ENCODE data around the gene MRPL12. TPM values are rescaled to one million over a fixed set of nuclear protein-coding genes. Genes with fewer than 3 reads are reported as not detected.

MRPL12 gene
- total and polyA plus RNA-seq, 2 donors (not counting 1 experiment from before 2014, with no cell fraction given): 23.8 to 25.6 TPM

DNA sequence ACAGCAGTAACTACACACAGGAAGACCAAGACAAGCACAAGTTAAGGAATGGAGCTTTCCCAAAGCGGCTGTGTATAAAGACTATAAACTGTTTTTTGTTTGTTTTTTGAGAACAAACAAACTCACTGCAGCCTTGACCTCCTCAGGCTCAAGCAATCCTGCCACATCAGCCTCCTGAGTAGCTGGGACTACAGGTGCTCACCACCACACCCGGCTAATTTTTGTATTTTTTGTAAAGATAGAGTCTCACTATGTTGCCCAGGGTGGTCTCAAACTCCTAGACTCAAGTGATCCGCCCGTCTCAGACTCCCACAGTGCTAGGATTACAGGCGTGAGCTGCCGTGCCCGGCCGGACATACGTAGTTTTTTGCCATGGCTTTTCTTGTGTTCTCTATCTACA lies 42.7 kb upstream of the MRPL12 start:
- intact Hi-C loops (cut with micrococcal nuclease): no loop called here
- ATAC-seq (ENCODE audit: low read depth) (no peak), DNase-seq (no peak)
- Histone ChIP-seq H3K27ac (ENCODE audit: low read length in 2 of 2) (no peak overlapping the region), H3K9me3 (ENCODE audit: control extremely low read depth in 1 of 3, control insufficient read depth in 2 of 3, insufficient read depth in 1 of 3, low read length in 2 of 3) (no peaks in the 10 kb centered on the region), H3K27me3 (replicated peaks in 1 of 4; ENCODE audit: control extremely low read depth in 1 of 4, control insufficient read depth in 3 of 4, insufficient read depth in 4 of 4, low read length in 3 of 4) (peaks cover 0 to 2% (median 0%) of the 10 kb centered on the region in 4 experiments), H3K36me3 (replicated peaks in 1 of 2; ENCODE audit: control extremely low read depth in 1 of 2, control insufficient read depth in 1 of 2, extremely low read depth in 1 of 2, insufficient read depth in 2 of 2, low read length in 1 of 2) (no peaks in the 10 kb centered on the region), H3K79me2 (ENCODE audit: control insufficient read depth, insufficient read depth, low read length) (peaks cover 8% of the 10 kb centered on the region), H3K4me2 (replicated peaks; ENCODE audit: low read depth, low read length, poor library complexity, severe bottlenecking) (no peak overlapping the region), H3K4me3 (ENCODE audit: control extremely low read depth in 1 of 5, extremely low read depth in 1 of 5, insufficient read depth in 1 of 5, low read depth in 2 of 5, low read length in 4 of 5) (no peak overlapping the region), H2AFZ (ENCODE audit: insufficient read depth, low read depth, low read length, poor library complexity, severe bottlenecking) (no peak overlapping the region), H3K9ac (ENCODE audit: low read length) (no peak overlapping the region), H4K20me1 (ENCODE audit: control insufficient read depth, insufficient read depth, low read length, poor library complexity, severe bottlenecking) (no peaks in the 10 kb centered on the region), H3K4me1 (ENCODE audit: control insufficient read depth in 2 of 2, insufficient read depth in 2 of 2, low read length in 2 of 2) (peaks cover 5 to 6% of the 10 kb centered on the region in 2 donors)
- 100% methylated on average over 8 of the region's 9 CpGs for WGBS (ENCODE audit: insufficient coverage)
- Mint-ChIP-seq H3K9me3 (ENCODE audit: insufficient read depth) (no peaks in the 10 kb centered on the region), H3K4me1 (peaks cover under 1% of the 10 kb centered on the region), H3K27me3 (no peaks in the 10 kb centered on the region), H3K4me3 (no peak overlapping the region), H3K27ac (no peak overlapping the region)
- ChIA-PET POLR2A (no interaction called here), CTCF (interaction anchor here (0.6 kb wide), 1 partner anchor 14 kb away, joined by 3 read pairs; no protein-coding TSS in a partner anchor)
- TF ChIP-seq EZH2 (IDR thresholded peaks at IDR 0.05; ENCODE audit: borderline replicate concordance, insufficient read depth, low read depth, low read length, poor library complexity, severe bottlenecking): no peak
- no peak for TF ChIP-seq CTCF (IDR thresholded peaks at IDR 0.05)

DNA sequence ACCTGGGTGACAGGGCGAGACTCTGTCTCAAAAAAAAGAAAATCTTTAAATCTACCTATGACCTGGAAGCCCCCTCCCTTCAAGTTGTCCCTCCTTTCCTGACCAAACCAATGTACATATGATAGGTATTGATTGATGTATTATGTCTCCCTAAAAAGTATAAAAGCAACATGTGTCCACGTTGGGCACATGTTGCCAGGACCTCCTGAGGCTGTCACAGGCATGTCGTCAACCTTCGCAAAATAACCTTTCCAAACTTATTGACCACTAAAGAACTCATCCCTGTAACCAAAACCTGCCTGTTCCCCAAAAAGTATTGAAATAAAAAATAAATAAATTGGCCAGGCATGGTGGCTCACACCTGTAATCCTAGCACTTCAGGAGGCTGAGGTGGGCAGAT lies 41.2 kb upstream of the MRPL12 start:
- WGBS (ENCODE audit: insufficient coverage): no CpG with 5 or more reads among the region's 4 CpGs
- no peak overlapping the region for H3K4me3 Mint-ChIP-seq
- H4K20me1 ChIP-seq (ENCODE audit: control insufficient read depth, insufficient read depth, low read length, poor library complexity, severe bottlenecking): no peaks in the 10 kb centered on the region
- no peak overlapping the region for H3K4me2 ChIP-seq (replicated peaks; ENCODE audit: low read depth, low read length, poor library complexity, severe bottlenecking)
- no peak overlapping the region for H3K27ac ChIP-seq (ENCODE audit: low read length in 2 of 2)
- ChIA-PET POLR2A (no interaction called here), CTCF (no interaction called here)
- DNase-seq (no peak), ATAC-seq (ENCODE audit: low read depth) (no peak)
- H3K36me3 ChIP-seq (replicated peaks in 1 of 2; ENCODE audit: control extremely low read depth in 1 of 2, control insufficient read depth in 1 of 2, extremely low read depth in 1 of 2, insufficient read depth in 2 of 2, low read length in 1 of 2): no peaks in the 10 kb centered on the region
- H3K4me1 Mint-ChIP-seq: peaks cover 11% of the 10 kb centered on the region
- no peaks in the 10 kb centered on the region for H3K27me3 Mint-ChIP-seq
- H3K9ac ChIP-seq (ENCODE audit: low read length): no peak overlapping the region
- H3K4me3 ChIP-seq (ENCODE audit: control extremely low read depth in 1 of 5, extremely low read depth in 1 of 5, insufficient read depth in 1 of 5, low read depth in 2 of 5, low read length in 4 of 5): no peak overlapping the region
- no peaks in the 10 kb centered on the region for H3K9me3 ChIP-seq (ENCODE audit: control extremely low read depth in 1 of 3, control insufficient read depth in 2 of 3, insufficient read depth in 1 of 3, low read length in 2 of 3)
- TF ChIP-seq EZH2 (IDR thresholded peaks at IDR 0.05; ENCODE audit: borderline replicate concordance, insufficient read depth, low read depth, low read length, poor library complexity, severe bottlenecking) (no peak), CTCF (IDR thresholded peaks at IDR 0.05) (no peak)
- no peak overlapping the region for H2AFZ ChIP-seq (ENCODE audit: insufficient read depth, low read depth, low read length, poor library complexity, severe bottlenecking)
- peaks cover 24% of the 10 kb centered on the region for H3K79me2 ChIP-seq (ENCODE audit: control insufficient read depth, insufficient read depth, low read length)
- peaks cover 9 to 14% of the 10 kb centered on the region in 2 donors for H3K4me1 ChIP-seq (ENCODE audit: control insufficient read depth in 2 of 2, insufficient read depth in 2 of 2, low read length in 2 of 2)
- intact Hi-C loops (cut with micrococcal nuclease): no loop called here
- no peaks in the 10 kb centered on the region for H3K9me3 Mint-ChIP-seq (ENCODE audit: insufficient read depth)
- H3K27me3 ChIP-seq (replicated peaks in 1 of 4; ENCODE audit: control extremely low read depth in 1 of 4, control insufficient read depth in 3 of 4, insufficient read depth in 4 of 4, low read length in 3 of 4): no peaks in the 10 kb centered on the region
- no peak overlapping the region for H3K27ac Mint-ChIP-seq

All from B cell (primary cell).